ENCODE data around the gene FOXA2. TPM values are rescaled to one million over a fixed set of nuclear protein-coding genes. Genes with fewer than 3 reads are reported as not detected.
A peak's percentile ranks its signal among the peaks of the same experiment; 100 is the strongest.

The FOXA2 gene
- total and polyA plus RNA-seq, 2 of the 13 experiments (the other 11 are each of a cell fraction or from before 2014, with no cell fraction given): 8.8 to 12.2 TPM

DNA sequence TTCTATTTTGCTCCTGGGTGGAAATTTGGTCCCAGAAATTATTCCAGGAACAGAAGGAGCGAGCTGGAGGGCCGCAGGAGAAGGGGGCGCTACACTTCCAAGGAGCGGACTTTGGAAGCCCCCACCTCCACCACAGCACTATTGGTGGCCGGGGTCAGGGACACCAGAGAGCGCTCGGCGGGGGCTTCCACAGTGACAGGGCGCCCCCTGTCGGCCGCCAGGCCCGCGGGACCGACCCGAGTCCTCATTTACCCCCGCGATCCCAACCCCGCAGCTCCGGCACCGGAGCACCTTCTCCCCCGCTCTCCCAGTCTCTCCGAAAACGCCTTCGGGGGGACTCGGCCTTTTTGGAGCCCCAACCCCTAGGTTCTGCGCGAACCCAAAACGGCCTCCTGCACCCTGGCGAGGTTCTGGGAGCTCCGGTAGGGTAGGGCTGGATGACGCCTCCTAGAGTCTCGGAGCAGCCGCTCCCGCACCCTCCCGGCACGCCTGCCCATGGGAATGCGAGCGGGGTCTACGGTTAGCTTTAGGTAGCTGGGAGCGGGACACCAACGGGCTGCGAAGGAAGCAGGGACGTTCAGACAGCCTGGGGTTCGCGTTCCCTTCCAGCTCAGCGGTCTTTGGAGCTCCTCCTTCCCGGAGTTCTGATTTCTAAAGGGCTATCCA is 2.4 kb upstream of the FOXA2 start (continued):
- TF ChIP-seq TGIF2 (CRISPR knock-in tag; IDR thresholded peaks at IDR 0.05): no peak
- TF ChIP-seq ZSCAN20 (CRISPR knock-in tag; IDR thresholded peaks at IDR 0.05; ENCODE audit: borderline replicate concordance): no peak; the same call in 1 of the 2 replicates
- TF ChIP-seq NR2C2 (CRISPR knock-in tag; IDR thresholded peaks at IDR 0.05; ENCODE audit: borderline replicate concordance): peak; percentile 73; the same call in 1 of the 2 replicates
- no peak; the same call in 1 of the 2 replicates for TF ChIP-seq MAX (IDR thresholded peaks at IDR 0.05)
- TF ChIP-seq, protein P1, sequence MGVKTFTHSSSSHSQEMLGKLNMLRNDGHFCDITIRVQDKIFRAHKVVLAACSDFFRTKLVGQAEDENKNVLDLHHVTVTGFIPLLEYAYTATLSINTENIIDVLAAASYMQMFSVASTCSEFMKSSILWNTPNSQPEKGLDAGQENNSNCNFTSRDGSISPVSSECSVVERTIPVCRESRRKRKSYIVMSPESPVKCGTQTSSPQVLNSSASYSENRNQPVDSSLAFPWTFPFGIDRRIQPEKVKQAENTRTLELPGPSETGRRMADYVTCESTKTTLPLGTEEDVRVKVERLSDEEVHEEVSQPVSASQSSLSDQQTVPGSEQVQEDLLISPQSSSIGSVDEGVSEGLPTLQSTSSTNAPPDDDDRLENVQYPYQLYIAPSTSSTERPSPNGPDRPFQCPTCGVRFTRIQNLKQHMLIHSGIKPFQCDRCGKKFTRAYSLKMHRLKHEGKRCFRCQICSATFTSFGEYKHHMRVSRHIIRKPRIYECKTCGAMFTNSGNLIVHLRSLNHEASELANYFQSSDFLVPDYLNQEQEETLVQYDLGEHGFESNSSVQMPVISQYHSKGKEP (CRISPR knock-in tag; IDR thresholded peaks at IDR 0.05): peak; percentile 59
- TF ChIP-seq SNAI1 (CRISPR knock-in tag; IDR thresholded peaks at IDR 0.05; ENCODE audit: borderline replicate concordance): peak; percentile 72; the same call in 1 of the 2 replicates
- no peak for TF ChIP-seq MLLT10 (CRISPR knock-in tag; IDR thresholded peaks at IDR 0.05)
- TF ChIP-seq HNRNPL (IDR thresholded peaks at IDR 0.05; ENCODE audit: low read depth, low read length): peak; percentile 54; the same call in 1 of the 2 replicates
- 0 out of 2 replicates have a peak, but pooled peaks have one; percentile 22 for TF ChIP-seq ISX (CRISPR knock-in tag; conservative IDR thresholded peaks at IDR 0.05)
- TF ChIP-seq MTA3 (CRISPR knock-in tag; IDR thresholded peaks at IDR 0.05): no peak
- TF ChIP-seq BCL3 (CRISPR knock-in tag; IDR thresholded peaks at IDR 0.05): no peak
- no peak for TF ChIP-seq ZNF543 (CRISPR knock-in tag; IDR thresholded peaks at IDR 0.05)
- TF ChIP-seq GABPA (IDR thresholded peaks at IDR 0.05; ENCODE audit: low read depth, low read length): no peak
- no peak for TF ChIP-seq GABPA (CRISPR knock-in tag; IDR thresholded peaks at IDR 0.05; ENCODE audit: low read depth)
- TF ChIP-seq RXRA (CRISPR knock-in tag; IDR thresholded peaks at IDR 0.05): peak; percentile 98
- TF ChIP-seq ZBTB20 (CRISPR knock-in tag; IDR thresholded peaks at IDR 0.05; ENCODE audit: borderline replicate concordance, low read depth): no peak
- TF ChIP-seq RBAK (CRISPR knock-in tag; IDR thresholded peaks at IDR 0.05): no peak
- no peak for TF ChIP-seq DDIT3 (CRISPR knock-in tag; IDR thresholded peaks at IDR 0.05)
- TF ChIP-seq SOX5 (CRISPR knock-in tag; IDR thresholded peaks at IDR 0.05; ENCODE audit: borderline replicate concordance): peak; percentile 50; the same call in 1 of the 2 replicates
- 0 out of 2 replicates have a peak, but pooled peaks have one; percentile 48 for TF ChIP-seq RNF2 (conservative IDR thresholded peaks at IDR 0.05; ENCODE audit: low read depth)
- TF ChIP-seq, protein P2, sequence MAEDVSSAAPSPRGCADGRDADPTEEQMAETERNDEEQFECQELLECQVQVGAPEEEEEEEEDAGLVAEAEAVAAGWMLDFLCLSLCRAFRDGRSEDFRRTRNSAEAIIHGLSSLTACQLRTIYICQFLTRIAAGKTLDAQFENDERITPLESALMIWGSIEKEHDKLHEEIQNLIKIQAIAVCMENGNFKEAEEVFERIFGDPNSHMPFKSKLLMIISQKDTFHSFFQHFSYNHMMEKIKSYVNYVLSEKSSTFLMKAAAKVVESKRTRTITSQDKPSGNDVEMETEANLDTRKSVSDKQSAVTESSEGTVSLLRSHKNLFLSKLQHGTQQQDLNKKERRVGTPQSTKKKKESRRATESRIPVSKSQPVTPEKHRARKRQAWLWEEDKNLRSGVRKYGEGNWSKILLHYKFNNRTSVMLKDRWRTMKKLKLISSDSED (CRISPR knock-in tag; IDR thresholded peaks at IDR 0.05): peak; percentile 70; the same call in 1 of the 2 replicates
- TF ChIP-seq IRF2 (CRISPR knock-in tag; IDR thresholded peaks at IDR 0.05): peak; percentile 72; the same call in 1 of the 2 replicates
- TF ChIP-seq GLI4 (CRISPR knock-in tag; IDR thresholded peaks at IDR 0.05; ENCODE audit: borderline replicate concordance): no peak
- peak; percentile 65; the same call in 1 of the 2 replicates for TF ChIP-seq ZNF777 (CRISPR knock-in tag; IDR thresholded peaks at IDR 0.05)
- peak; percentile 81 for TF ChIP-seq ZSCAN31 (CRISPR knock-in tag; IDR thresholded peaks at IDR 0.05; ENCODE audit: low read depth)
- no peak for TF ChIP-seq MTERF4 (CRISPR knock-in tag; IDR thresholded peaks at IDR 0.05)
